HG02642 (cell line): Measurements from ENCODE around the gene CALHM4.
"Not testable (repeated sequence)": the region's sequence is repeated elsewhere in the genome, so short reads cannot be mapped to it uniquely, and the experiment has no call there.

Source experiments
- ATAC-seq: cut with Tn5 transposase; IDR thresholded peaks from one replicate; pipeline ENCODE4 v1.9.1; 2021; ENCODE audit warnings: mild to moderate bottlenecking; ENCODE audit not compliant: unreplicated experiment, poor library complexity

The CALHM4 gene

GRCh38 chr6:116570856-116571682, 17.5 kb downstream of the CALHM4 start, which contains the start of gene RWDD1:
TSS of gene RWDD1 (plus strand) at chr6:116571504. CDS start at chr6:116571583, 79 bp downstream.
- peak; percentile 97 for ATAC-seq

GRCh38 chr6:116571683-116572000, 18.1 kb downstream of the CALHM4 start:
- no peak for ATAC-seq

- ATAC-seq = no peak
Observed at GRCh38 chr6:116572162-116572561, 18.6 kb downstream of the CALHM4 start.

- ATAC-seq = no peak
Observed at GRCh38 chr6:116575227-116575626, 21.7 kb downstream of the CALHM4 start.

GRCh38 chr6:116577486-116577885, 23.9 kb downstream of the CALHM4 start:
- no peak for ATAC-seq

- no peak for ATAC-seq
Observed at GRCh38 chr6:116578335-116578734, 24.8 kb downstream of the CALHM4 start.

- no peak for ATAC-seq
Observed at GRCh38 chr6:116579143-116579542, 25.6 kb downstream of the CALHM4 start.

- ATAC-seq = no peak
Observed at GRCh38 chr6:116580198-116580597, 26.6 kb downstream of the CALHM4 start.

GRCh38 chr6:116586276-116586675, 32.7 kb downstream of the CALHM4 start:
- no peak for ATAC-seq

- no peak for ATAC-seq
Observed at GRCh38 chr6:116586738-116587137, 33.2 kb downstream of the CALHM4 start.

GRCh38 chr6:116595247-116595646, 41.7 kb downstream of the CALHM4 start:
- ATAC-seq = no peak

GRCh38 chr6:116596815-116597214, 43.3 kb downstream of the CALHM4 start:
- no peak for ATAC-seq

GRCh38 chr6:116603916-116604315, 50.4 kb downstream of the CALHM4 start:
- ATAC-seq = not testable (repeated sequence)

GRCh38 chr6:116604868-116605267, 51.3 kb downstream of the CALHM4 start:
- ATAC-seq = not testable (repeated sequence)

- ATAC-seq = no peak
Observed at GRCh38 chr6:116605935-116606334, 52.4 kb downstream of the CALHM4 start.
